ENCODE data around the gene LRRC32. TPM values are rescaled to one million over a fixed set of nuclear protein-coding genes. Genes with fewer than 3 reads are reported as not detected.

Gene LRRC32
- 1 to 10 TPM; 4.7 to 5.7 TPM for total RNA-seq

DNA sequence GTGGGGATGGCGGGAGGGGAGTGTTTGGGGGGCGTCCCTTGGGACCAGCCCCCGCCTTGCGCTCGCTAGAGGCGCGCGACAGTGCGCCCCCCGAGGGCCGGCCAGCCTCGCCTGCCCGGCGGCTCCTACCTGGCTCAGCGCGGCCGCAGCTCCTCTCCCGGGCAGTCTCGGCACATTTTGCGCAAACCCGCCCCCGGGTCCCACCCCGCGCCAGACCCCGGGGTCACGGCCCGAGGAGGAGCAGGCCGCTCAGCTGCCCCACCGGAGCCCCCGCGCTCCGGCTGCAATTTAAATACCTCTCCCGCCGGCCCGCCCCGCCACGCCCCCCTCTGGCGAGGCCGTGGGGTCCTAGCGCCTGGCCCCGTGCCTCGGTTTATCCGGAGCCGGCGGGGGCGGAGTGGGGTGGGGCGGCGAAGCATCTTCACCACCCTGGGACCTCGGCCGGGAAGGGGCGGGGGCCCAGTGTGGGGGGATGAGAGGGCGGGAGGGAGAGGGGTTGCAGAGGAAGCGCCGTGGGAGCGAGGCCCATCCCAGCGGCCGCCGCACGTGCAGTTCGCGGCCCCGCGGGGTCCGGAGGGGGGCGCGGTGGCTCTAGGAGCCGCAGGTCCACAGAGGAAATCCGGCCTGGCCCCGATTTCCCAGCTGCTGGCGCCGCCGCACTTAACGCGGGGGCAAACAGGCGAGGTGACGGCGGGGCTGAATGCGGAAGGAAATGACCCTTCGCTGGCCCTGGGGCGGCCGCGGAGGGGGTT lies at the start of gene LRRC32:
Gene LRRC32, minus strand, starts transcription at position 263 of the 752 bp plus-strand sequence. CDS start 4,793 bp downstream, outside the sequence.
- ATAC-seq (no peak), DNase-seq (peak; percentile 42)
- Mint-ChIP-seq H3K9me3 (ENCODE audit: low read depth) (no peaks in the 10 kb centered on the region), H3K4me1 (peaks cover 17% of the 10 kb centered on the region), H3K36me3 (ENCODE audit: low read depth) (no peaks in the 10 kb centered on the region), H3K4me3 (peak within 1 kb of the TSS; percentile 58), H3K27me3 (peaks cover 29% of the 10 kb centered on the region), H3K27ac (no peak within 1 kb of the TSS)
- POLR2A ChIA-PET: no interaction called here
- CTCF ChIA-PET: interaction anchor here (0.9 to 1.3 kb wide), 4 partner anchors 8 to 21 kb away, joined by 3 to 4 read pairs (median 3); no protein-coding TSS in a partner anchor
- intact Hi-C loops (cut with DNase I, micrococcal nuclease): loop anchor here in 1 of 2 experiments (10.0 kb wide), 1 partner anchor 76 kb away; no protein-coding TSS in a partner anchor

GRCh38 chr11:76719686-76720085 lies 49.1 kb upstream of the LRRC32 start:
- CTCF ChIA-PET: interaction anchor here (0.6 to 0.7 kb wide), 3 partner anchors 9 to 209 kb away, joined by 3 read pairs; no protein-coding TSS in a partner anchor
- POLR2A ChIA-PET: no interaction called here
- intact Hi-C loops (cut with DNase I, micrococcal nuclease): no loop called here
- Mint-ChIP-seq H3K4me3 (no peak overlapping the region), H3K27ac (no peak overlapping the region), H3K27me3 (peaks cover 12% of the 10 kb centered on the region), H3K9me3 (ENCODE audit: low read depth) (no peaks in the 10 kb centered on the region), H3K4me1 (peaks cover 6% of the 10 kb centered on the region), H3K36me3 (ENCODE audit: low read depth) (no peaks in the 10 kb centered on the region)
- no peak for DNase-seq
- no peak for ATAC-seq

- intact Hi-C loops (cut with DNase I, micrococcal nuclease): no loop called here
- Mint-ChIP-seq H3K9me3 (ENCODE audit: low read depth) (no peaks in the 10 kb centered on the region), H3K36me3 (ENCODE audit: low read depth) (no peaks in the 10 kb centered on the region), H3K27me3 (peaks cover 11% of the 10 kb centered on the region), H3K4me1 (peaks cover 6% of the 10 kb centered on the region), H3K27ac (no peak overlapping the region), H3K4me3 (no peak overlapping the region)
- ChIA-PET CTCF (no interaction called here), POLR2A (no interaction called here)
- no peak for DNase-seq
- ATAC-seq: no peak
These were observed 48.7 kb upstream of the LRRC32 start for GRCh38 chr11:76719281-76719680.

DNA sequence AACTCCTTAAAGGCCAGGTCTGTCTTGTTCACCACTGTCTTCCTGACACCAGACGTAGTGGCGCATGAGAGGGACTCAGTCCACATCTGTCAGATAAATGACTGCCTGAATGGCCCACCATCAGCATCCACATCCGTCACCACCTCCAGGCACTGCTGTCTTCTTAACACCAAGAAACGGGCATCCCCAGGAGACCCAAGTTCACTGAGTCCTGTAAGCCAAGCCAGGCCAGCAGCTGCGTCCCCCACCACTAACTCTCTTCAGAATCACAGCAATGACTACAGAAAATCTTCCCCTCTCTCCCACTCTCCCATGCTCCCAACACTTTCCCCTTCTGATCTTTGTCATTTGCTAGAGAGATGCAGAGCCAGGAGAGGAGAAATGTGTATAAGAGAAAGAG lies 47.3 kb upstream of the LRRC32 start:
- Mint-ChIP-seq H3K4me3 (no peak overlapping the region), H3K36me3 (ENCODE audit: low read depth) (no peaks in the 10 kb centered on the region), H3K27ac (no peak overlapping the region), H3K27me3 (peaks cover 9% of the 10 kb centered on the region), H3K4me1 (peaks cover 6% of the 10 kb centered on the region), H3K9me3 (ENCODE audit: low read depth) (no peaks in the 10 kb centered on the region)
- ChIA-PET CTCF (no interaction called here), POLR2A (no interaction called here)
- DNase-seq (no peak), ATAC-seq (no peak)
- intact Hi-C loops (cut with DNase I, micrococcal nuclease): no loop called here

DNA sequence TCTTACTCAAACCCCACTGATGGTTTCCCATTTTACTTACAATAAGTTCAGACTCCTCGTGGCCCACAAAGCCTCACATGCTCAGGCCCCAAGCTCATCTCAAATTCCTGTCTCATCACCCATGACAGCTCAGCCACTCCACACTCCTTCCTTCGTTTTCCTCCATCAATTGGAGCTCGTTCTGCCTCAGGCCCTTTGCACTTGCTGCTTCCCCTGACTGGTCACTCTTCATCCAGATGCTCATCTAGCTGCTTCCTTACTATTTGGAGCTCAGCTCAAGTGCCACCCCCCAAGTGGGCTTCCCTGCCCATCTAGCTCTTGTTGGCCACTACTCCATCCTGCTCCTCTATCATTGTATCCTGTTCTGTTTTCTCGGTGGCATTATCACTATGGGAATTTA lies 46.8 kb upstream of the LRRC32 start:
- Mint-ChIP-seq H3K27ac (no peak overlapping the region), H3K27me3 (peaks cover 5% of the 10 kb centered on the region), H3K9me3 (ENCODE audit: low read depth) (no peaks in the 10 kb centered on the region), H3K4me1 (peaks cover 4% of the 10 kb centered on the region), H3K4me3 (no peak overlapping the region), H3K36me3 (ENCODE audit: low read depth) (no peaks in the 10 kb centered on the region)
- intact Hi-C loops (cut with DNase I, micrococcal nuclease): no loop called here
- ATAC-seq (no peak), DNase-seq (no peak)
- ChIA-PET CTCF (interaction anchor here (0.6 kb wide), 1 partner anchor 93 kb away, joined by 3 read pairs; no protein-coding TSS in a partner anchor), POLR2A (no interaction called here)

DNA sequence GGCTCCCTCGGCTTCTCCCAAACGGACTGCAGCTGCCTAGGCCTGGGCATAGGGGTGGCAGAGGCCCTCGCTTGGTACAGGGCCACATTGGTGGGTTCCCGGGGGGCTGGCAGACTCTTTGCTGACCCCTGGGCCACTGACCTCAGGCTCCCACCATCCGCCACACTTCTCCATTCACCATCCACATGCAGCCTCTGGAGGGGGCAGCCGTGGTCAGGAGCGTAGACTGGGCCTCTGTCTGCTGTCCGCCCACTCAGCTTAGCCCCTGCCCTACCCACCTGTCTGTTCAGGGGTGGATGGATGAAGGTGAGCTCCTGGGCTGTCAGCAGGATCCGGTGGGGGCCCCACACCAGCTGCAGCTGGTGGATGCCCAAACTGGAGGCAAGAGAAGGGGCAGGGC lies 45.7 kb upstream of the LRRC32 start:
- Mint-ChIP-seq H3K27ac (no peak overlapping the region), H3K36me3 (ENCODE audit: low read depth) (no peaks in the 10 kb centered on the region), H3K9me3 (ENCODE audit: low read depth) (no peaks in the 10 kb centered on the region), H3K4me1 (no peaks in the 10 kb centered on the region), H3K4me3 (no peak overlapping the region), H3K27me3 (no peaks in the 10 kb centered on the region)
- ChIA-PET POLR2A (no interaction called here), CTCF (interaction anchor here (0.8 kb wide), 1 partner anchor 11 kb away, joined by 4 read pairs; no protein-coding TSS in a partner anchor)
- no peak for DNase-seq
- intact Hi-C loops (cut with DNase I, micrococcal nuclease): no loop called here
- no peak for ATAC-seq

- DNase-seq: no peak
- ATAC-seq: no peak
- Mint-ChIP-seq H3K4me3 (no peak overlapping the region), H3K27ac (no peak overlapping the region), H3K36me3 (ENCODE audit: low read depth) (no peaks in the 10 kb centered on the region), H3K9me3 (ENCODE audit: low read depth) (no peaks in the 10 kb centered on the region), H3K27me3 (no peaks in the 10 kb centered on the region), H3K4me1 (no peaks in the 10 kb centered on the region)
- ChIA-PET CTCF (interaction anchor here (1.0 to 1.3 kb wide), 2 partner anchors 10 to 506 kb away, joined by 3 to 4 read pairs; no protein-coding TSS in a partner anchor), POLR2A (no interaction called here)
- intact Hi-C loops (cut with DNase I, micrococcal nuclease): no loop called here
These were observed 43.9 kb upstream of the LRRC32 start for GRCh38 chr11:76714493-76714892.

DNA sequence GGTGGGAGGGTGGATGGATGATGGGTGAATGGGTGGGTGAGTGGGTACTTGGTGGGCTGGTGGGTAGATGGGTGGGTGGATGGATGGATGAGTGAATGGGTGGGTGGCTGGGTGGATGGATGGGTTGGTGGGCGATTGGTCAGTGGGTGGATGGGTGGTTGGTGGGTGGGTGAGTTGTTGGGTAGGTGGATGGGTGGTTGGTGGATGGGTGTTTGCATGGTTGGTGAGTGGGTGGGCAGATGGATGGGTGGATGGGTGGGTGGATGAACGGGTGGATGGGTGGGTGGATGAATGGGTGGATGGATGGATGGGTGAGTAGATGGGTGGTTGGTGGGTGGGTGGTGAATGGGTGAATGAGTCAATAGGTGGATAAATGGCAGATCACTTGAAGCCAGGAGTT lies 43.0 kb upstream of the LRRC32 start:
- DNase-seq (no peak), ATAC-seq (no peak)
- Mint-ChIP-seq H3K27me3 (no peaks in the 10 kb centered on the region), H3K36me3 (ENCODE audit: low read depth) (no peaks in the 10 kb centered on the region), H3K27ac (no peak overlapping the region), H3K4me1 (no peaks in the 10 kb centered on the region), H3K9me3 (ENCODE audit: low read depth) (no peaks in the 10 kb centered on the region), H3K4me3 (no peak overlapping the region)
- intact Hi-C loops (cut with DNase I, micrococcal nuclease): no loop called here
- ChIA-PET POLR2A (no interaction called here), CTCF (no interaction called here)

- Mint-ChIP-seq H3K27ac (no peak overlapping the region), H3K27me3 (no peaks in the 10 kb centered on the region), H3K4me1 (no peaks in the 10 kb centered on the region), H3K36me3 (ENCODE audit: low read depth) (no peaks in the 10 kb centered on the region), H3K9me3 (ENCODE audit: low read depth) (no peaks in the 10 kb centered on the region), H3K4me3 (no peak overlapping the region)
- DNase-seq (no peak), ATAC-seq (no peak)
- POLR2A ChIA-PET: no interaction called here
- intact Hi-C loops (cut with DNase I, micrococcal nuclease): no loop called here
- CTCF ChIA-PET: no interaction called here
These were observed 41.6 kb upstream of the LRRC32 start for GRCh38 chr11:76712125-76712524.

GRCh38 chr11:76709756-76710155 lies 39.2 kb upstream of the LRRC32 start:
- no peaks in the 10 kb centered on the region for H3K27me3 Mint-ChIP-seq
- H3K36me3 Mint-ChIP-seq (ENCODE audit: low read depth): no peaks in the 10 kb centered on the region
- DNase-seq: no peak
- peaks cover 2% of the 10 kb centered on the region for H3K9me3 Mint-ChIP-seq (ENCODE audit: low read depth)
- intact Hi-C loops (cut with DNase I, micrococcal nuclease): no loop called here
- no peak overlapping the region for H3K4me3 Mint-ChIP-seq
- ATAC-seq: no peak
- CTCF ChIA-PET: no interaction called here
- H3K4me1 Mint-ChIP-seq: no peaks in the 10 kb centered on the region
- no peak overlapping the region for H3K27ac Mint-ChIP-seq
- POLR2A ChIA-PET: no interaction called here

DNA sequence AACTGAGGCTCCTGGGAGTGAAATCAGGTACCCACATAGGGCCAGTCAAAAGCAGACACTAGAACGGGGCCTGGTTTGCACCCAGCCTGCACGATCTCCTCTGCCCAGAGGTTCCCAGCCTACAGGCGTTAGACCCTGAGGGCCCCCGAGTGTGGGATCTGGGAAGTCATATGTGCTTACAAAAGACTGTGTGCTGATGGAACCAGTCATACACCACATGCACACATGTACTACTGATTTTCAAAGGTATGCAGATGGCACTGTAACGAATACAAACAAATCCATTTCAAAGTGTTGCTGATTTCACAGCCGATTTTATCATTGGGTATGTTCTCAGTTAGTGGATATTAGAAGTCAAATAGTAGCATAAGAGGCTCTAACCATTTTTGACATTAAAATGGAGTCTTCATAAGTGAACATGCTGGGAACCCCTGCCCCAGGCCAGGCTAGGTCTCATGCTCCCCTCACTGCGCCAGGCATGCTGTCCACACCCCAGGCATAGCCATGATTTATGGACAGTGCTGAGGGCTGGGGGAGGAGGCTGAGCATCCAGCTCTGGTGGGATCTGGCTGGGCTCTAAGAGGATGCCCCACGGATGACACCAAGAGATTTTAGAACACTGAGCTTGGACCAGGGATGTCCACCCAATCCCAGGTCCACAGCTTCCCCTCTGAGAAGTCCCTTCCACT lies 38.6 kb upstream of the LRRC32 start:
- no peak for ATAC-seq
- no peak for DNase-seq
- intact Hi-C loops (cut with DNase I, micrococcal nuclease): no loop called here
- H3K36me3 Mint-ChIP-seq (ENCODE audit: low read depth): no peaks in the 10 kb centered on the region
- no peaks in the 10 kb centered on the region for H3K4me1 Mint-ChIP-seq
- POLR2A ChIA-PET: no interaction called here
- H3K4me3 Mint-ChIP-seq: no peak overlapping the region
- CTCF ChIA-PET: no interaction called here
- H3K27ac Mint-ChIP-seq: no peak overlapping the region
- peaks cover 3% of the 10 kb centered on the region for H3K9me3 Mint-ChIP-seq (ENCODE audit: low read depth)
- peaks cover 3% of the 10 kb centered on the region for H3K27me3 Mint-ChIP-seq

GRCh38 chr11:76707293-76707825 lies 36.8 kb upstream of the LRRC32 start:
- Mint-ChIP-seq H3K4me1 (no peaks in the 10 kb centered on the region), H3K27me3 (peaks cover 3% of the 10 kb centered on the region), H3K9me3 (ENCODE audit: low read depth) (peaks cover 3% of the 10 kb centered on the region), H3K4me3 (no peak overlapping the region), H3K27ac (no peak overlapping the region), H3K36me3 (ENCODE audit: low read depth) (no peaks in the 10 kb centered on the region)
- DNase-seq (no peak), ATAC-seq (no peak)
- ChIA-PET CTCF (interaction anchor here (1.9 kb wide), 1 partner anchor 14 kb away, joined by 7 read pairs; no protein-coding TSS in a partner anchor), POLR2A (no interaction called here)
- intact Hi-C loops (cut with DNase I, micrococcal nuclease): no loop called here

All from activated CD4-positive, alpha-beta T cell treated with anti-CD3 and anti-CD28 coated beads for 36 hours (primary cell).